Keratinocyte (primary cell): ENCODE data around the gene ANO10.

Experiments
- CTCF ChIP-seq, 3 experiments: IDR thresholded peaks in 1 of 3; conservative IDR thresholded peaks in 1 of 3; optimal IDR thresholded peaks in 1 of 3; 2 replicates in 2 of 3; 3 replicates in 1 of 3; pipeline versions ENCODE3 to v1.5.1; 2011; ENCODE audit warnings: low read length in 3 of 3, mild to moderate bottlenecking in 3 of 3, moderate library complexity in 2 of 3, control low read depth in 1 of 3, inconsistent platforms in 1 of 3; ENCODE audit not compliant: insufficient read depth in 2 of 3; ENCODE audit errors: extremely low read depth in 1 of 3
- EZH2 ChIP-seq: IDR thresholded peaks from one replicate; pipeline ENCODE4 v1.6.1; 2012; ENCODE audit warnings: inconsistent platforms, mild to moderate bottlenecking, low read length, moderate library complexity

DNA sequence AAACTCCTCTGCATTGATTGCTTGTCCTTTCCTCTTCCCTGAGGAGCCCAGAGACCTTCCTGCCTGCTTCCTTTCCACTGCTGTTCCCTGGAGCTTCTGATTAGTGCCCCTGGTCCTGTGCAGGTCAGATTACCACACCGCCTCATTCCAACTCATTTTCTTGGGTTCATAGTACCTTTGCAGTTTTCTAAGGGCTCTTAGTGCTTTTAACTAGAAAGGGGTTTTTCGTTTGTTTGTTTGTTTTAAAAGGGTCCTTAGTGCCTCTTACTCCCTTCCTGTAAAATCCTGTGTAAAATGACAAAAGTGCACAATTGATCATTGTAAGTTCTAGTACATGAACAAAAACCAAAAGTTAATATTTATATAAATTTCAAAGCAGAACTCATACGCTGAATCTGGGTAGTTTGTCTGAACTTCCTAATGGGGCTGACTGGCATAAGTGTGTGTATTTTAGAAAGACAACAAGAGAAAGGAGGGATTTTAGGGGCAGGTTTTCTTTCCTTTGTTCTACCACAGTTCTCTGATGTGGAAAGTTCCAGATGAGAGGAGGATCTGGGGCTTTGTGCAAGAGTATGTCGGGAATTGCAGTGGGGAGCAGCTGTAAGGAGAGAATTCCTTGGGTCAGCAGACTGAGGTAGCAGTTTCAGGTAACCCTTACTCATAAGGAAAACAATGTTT is 304.9 kb downstream of the ANO10 start:
- TF ChIP-seq CTCF (optimal IDR thresholded peaks at IDR 0.05 in 1 of 3, IDR thresholded peaks at IDR 0.05 in 1 of 3, conservative IDR thresholded peaks at IDR 0.05 in 1 of 3; ENCODE audit: extremely low read depth in 1 of 3, insufficient read depth in 2 of 3, low read length in 3 of 3) (no peak), EZH2 (no peak)
